ENCODE data around the gene FBXL7. TPM values are rescaled to one million over a fixed set of nuclear protein-coding genes. Genes with fewer than 3 reads are reported as not detected.

FBXL7 gene
- total and polyA plus RNA-seq, 2 donors (not counting 3 experiments of a cell fraction or from before 2014, with no cell fraction given): 23.5 to 32.2 TPM

- dilution Hi-C loops (cut with MboI; ENCODE audit: extremely low pct_ligation_motif_present, low sequenced_read_pairs): no loop called here
- ChIA-PET POLR2A (no interaction called here), CTCF (no interaction called here)
- Histone ChIP-seq H3K4me3 (replicated peaks in 1 of 3; ENCODE audit: insufficient read depth in 1 of 3, low read depth in 1 of 3, low read length in 3 of 3) (no peak overlapping the region), H3K9ac (replicated peaks; ENCODE audit: extremely low read depth, insufficient read depth, low read length) (no peak overlapping the region), H3K36me3 (ENCODE audit: control insufficient read depth in 2 of 2, extremely low read depth in 1 of 2, insufficient read depth in 2 of 2, low read length in 2 of 2) (no peaks in the 10 kb centered on the region), H3K79me2 (ENCODE audit: control insufficient read depth, insufficient read depth, low read length) (peaks cover 8% of the 10 kb centered on the region), H3K9me3 (replicated peaks; ENCODE audit: control insufficient read depth, insufficient read depth, low read length) (no peaks in the 10 kb centered on the region), H3K4me2 (ENCODE audit: insufficient read depth, low read length) (no peak overlapping the region), H3K27ac (ENCODE audit: insufficient read depth, low read depth, low read length) (no peak overlapping the region), H2AFZ (ENCODE audit: low read depth, low read length) (no peak overlapping the region), H4K20me1 (replicated peaks; ENCODE audit: control insufficient read depth, extremely low read depth, insufficient read depth, low read length) (no peaks in the 10 kb centered on the region), H3K9me1 (replicated peaks; ENCODE audit: control insufficient read depth, extremely low read depth, insufficient read depth, low read length) (no peaks in the 10 kb centered on the region), H3K27me3 (ENCODE audit: control insufficient read depth in 2 of 2, insufficient read depth in 2 of 2, low read length in 2 of 2) (no peaks in the 10 kb centered on the region), H3K4me1 (ENCODE audit: control insufficient read depth, extremely low read depth, insufficient read depth, low read length) (no peaks in the 10 kb centered on the region)
- intact Hi-C loops (cut with micrococcal nuclease): no loop called here
- no TSS peak for BruUV-seq (replicated peaks)
- no peak for TF ChIP-seq JUN (IDR thresholded peaks at IDR 0.05; ENCODE audit: borderline replicate concordance, insufficient read depth, insufficient read length, low read depth)
- TF ChIP-seq, protein P1, sequence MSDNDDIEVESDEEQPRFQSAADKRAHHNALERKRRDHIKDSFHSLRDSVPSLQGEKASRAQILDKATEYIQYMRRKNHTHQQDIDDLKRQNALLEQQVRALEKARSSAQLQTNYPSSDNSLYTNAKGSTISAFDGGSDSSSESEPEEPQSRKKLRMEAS (IDR thresholded peaks at IDR 0.05; ENCODE audit: insufficient read depth, insufficient read length): no peak
- TF ChIP-seq GATA2 (IDR thresholded peaks at IDR 0.05; ENCODE audit: insufficient read depth, insufficient read length, low read depth, low read length): no peak
- TF ChIP-seq EZH2 (IDR thresholded peaks at IDR 0.05; ENCODE audit: borderline replicate concordance, low read depth, low read length, severe bottlenecking): no peak
- TF ChIP-seq POLR2AphosphoS5 (IDR thresholded peaks at IDR 0.05; ENCODE audit: insufficient read depth, low read depth, low read length): no peak
- TF ChIP-seq POLR2A (IDR thresholded peaks at IDR 0.05; ENCODE audit: low read depth, low read length): no peak
- TF ChIP-seq MYC (IDR thresholded peaks at IDR 0.05; ENCODE audit: low read depth, low read length): no peak
- no peak for TF ChIP-seq CTCF (IDR thresholded peaks at IDR 0.05; ENCODE audit: extremely low read depth in 1 of 2, insufficient read depth in 1 of 2, low read depth in 1 of 2, low read length in 2 of 2)
- DNase-seq (ENCODE audit: low read depth, low spot score): no peak
- FAIRE-seq: no peak
Observed at GRCh38 chr5:15728811-15729210, 228.8 kb downstream of the FBXL7 start.

Measured in endothelial cell of umbilical vein (primary cell).